ENCODE measurements around the gene SRRT. TPM values are rescaled to one million over a fixed set of nuclear protein-coding genes. Genes with fewer than 3 reads are reported as not detected.
A peak's percentile ranks its signal among the peaks of the same experiment; 100 is the strongest.
"Not testable (repeated sequence)": the region's sequence is repeated elsewhere in the genome, so short reads cannot be mapped to it uniquely, and the experiment has no call there.

SRRT gene
- total RNA-seq, 2 experiments from 2014 or later: 202 to 205 TPM

- ChIA-PET POLR2A (interaction anchor here (1.4 kb wide), 1 partner anchor 38 kb away, joined by 5 read pairs; the partner anchor contains the start of gene SRRT), CTCF (interaction anchor here (2.6 kb wide), 1 partner anchor 16 kb away, joined by 12 read pairs; the partner anchor contains the start of gene SLC12A9)
- H3K4me3 Mint-ChIP-seq: peak overlapping the region; percentile 69
- H3K27ac Mint-ChIP-seq: peak overlapping the region; percentile 42
- peaks cover 25% of the 10 kb centered on the region for H3K4me1 Mint-ChIP-seq
- no peaks in the 10 kb centered on the region for H3K9me3 Mint-ChIP-seq
- no peaks in the 10 kb centered on the region for H3K36me3 Mint-ChIP-seq (ENCODE audit: low read depth)
- H3K27me3 Mint-ChIP-seq: peaks cover 5% of the 10 kb centered on the region
- DNase-seq: peak; percentile 78
Measured at GRCh38 chr7:100837099-100837836, 37.6 kb upstream of the SRRT start.

- ChIA-PET POLR2A (no interaction called here), CTCF (interaction anchor here (0.7 kb wide), 1 partner anchor 235 kb away, joined by 3 read pairs; no protein-coding TSS in a partner anchor)
Measured at GRCh38 chr7:100839361-100839760, 35.5 kb upstream of the SRRT start.

GRCh38 chr7:100840470-100841100, 34.3 kb upstream of the SRRT start:
- POLR2A ChIA-PET: no interaction called here
- Mint-ChIP-seq H3K27me3 (peaks cover 4% of the 10 kb centered on the region), H3K36me3 (ENCODE audit: low read depth) (no peaks in the 10 kb centered on the region), H3K4me1 (peaks cover 24% of the 10 kb centered on the region), H3K27ac (no peak overlapping the region), H3K9me3 (no peaks in the 10 kb centered on the region), H3K4me3 (no peak overlapping the region)
- no peak for DNase-seq
- CTCF ChIA-PET: interaction anchor here (3.4 kb wide), 1 partner anchor 11 kb away, joined by 18 read pairs; the partner anchor contains the start of gene SLC12A9

More at GRCh38 chr7:100839361-100839760, 35.5 kb upstream of the SRRT start:
- H3K9me3 Mint-ChIP-seq: no peaks in the 10 kb centered on the region
- no peak overlapping the region for H3K4me3 Mint-ChIP-seq
- no peaks in the 10 kb centered on the region for H3K36me3 Mint-ChIP-seq (ENCODE audit: low read depth)
- no peak overlapping the region for H3K27ac Mint-ChIP-seq
- H3K27me3 Mint-ChIP-seq: peaks cover 4% of the 10 kb centered on the region
- no peak for DNase-seq
- H3K4me1 Mint-ChIP-seq: peaks cover 25% of the 10 kb centered on the region

GRCh38 chr7:100847360-100847759, 27.5 kb upstream of the SRRT start:
- Mint-ChIP-seq H3K4me1 (peaks cover 5% of the 10 kb centered on the region), H3K9me3 (no peaks in the 10 kb centered on the region)
- CTCF ChIA-PET: no interaction called here

GRCh38 chr7:100852048-100852872, 22.6 kb upstream of the SRRT start, which contains the start of gene SLC12A9:
TSS of gene SLC12A9 (plus strand) at chr7:100852713. CDS start at chr7:100854198, 1,485 bp downstream.
- Mint-ChIP-seq H3K27ac (peak within 1 kb of the TSS; percentile 49), H3K4me1 (peaks cover 20% of the 10 kb centered on the region), H3K9me3 (no peaks in the 10 kb centered on the region), H3K27me3 (no peaks in the 10 kb centered on the region), H3K36me3 (ENCODE audit: low read depth) (peaks cover 6% of the 10 kb centered on the region), H3K4me3 (peak within 1 kb of the TSS; percentile 93)
- peak; percentile 88 for DNase-seq
- ChIA-PET POLR2A (interaction anchor here (0.7 to 4.2 kb wide), 12 partner anchors 9 to 218 kb away, joined by 3 to 38 read pairs (median 6); partner anchors contain the start of genes POP7, SRRT and UFSP1), CTCF (interaction anchor here (0.5 to 6.9 kb wide), 29 partner anchors 10 to 424 kb away, joined by 3 to 141 read pairs (median 4); partner anchors contain the start of genes FBXO24, GIGYF1, LRCH4 and POP7)

More at GRCh38 chr7:100847360-100847759, 27.5 kb upstream of the SRRT start:
- Mint-ChIP-seq H3K36me3 (ENCODE audit: low read depth) (no peaks in the 10 kb centered on the region), H3K4me3 (no peak overlapping the region), H3K27ac (no peak overlapping the region), H3K27me3 (no peaks in the 10 kb centered on the region)
- no peak for DNase-seq
- POLR2A ChIA-PET: no interaction called here

- peak overlapping the region; percentile 93 for H3K4me3 Mint-ChIP-seq
- no peaks in the 10 kb centered on the region for H3K27me3 Mint-ChIP-seq
- H3K36me3 Mint-ChIP-seq (ENCODE audit: low read depth): peaks cover 9% of the 10 kb centered on the region
- no peaks in the 10 kb centered on the region for H3K9me3 Mint-ChIP-seq
- H3K27ac Mint-ChIP-seq: no peak overlapping the region
- CTCF ChIA-PET: interaction anchor here (1.2 to 6.9 kb wide), 4 partner anchors 18 to 1558 kb away, joined by 3 to 141 read pairs (median 52); partner anchors contain the start of gene POP7
- peaks cover 20% of the 10 kb centered on the region for H3K4me1 Mint-ChIP-seq
- POLR2A ChIA-PET: interaction anchor here (0.6 to 4.2 kb wide), 6 partner anchors 21 to 166 kb away, joined by 3 to 38 read pairs (median 4); partner anchors contain the start of genes MUC17, POP7, SRRT and UFSP1
- no peak for DNase-seq
Measured at GRCh38 chr7:100854146-100854895, 20.6 kb upstream of the SRRT start.

- ChIA-PET CTCF (interaction anchor here (6.0 kb wide), 1 partner anchor 54 kb away, joined by 141 read pairs; no protein-coding TSS in a partner anchor), POLR2A (interaction anchor here (1.0 to 4.2 kb wide), 2 partner anchors 20 to 149 kb away, joined by 3 to 38 read pairs; partner anchors contain the start of genes POP7 and SRRT)
- peaks cover 15% of the 10 kb centered on the region for H3K36me3 Mint-ChIP-seq (ENCODE audit: low read depth)
- H3K9me3 Mint-ChIP-seq, DNase-seq, H3K4me3 Mint-ChIP-seq, H3K27ac Mint-ChIP-seq, H3K27me3 Mint-ChIP-seq: not testable (repeated sequence)
- peaks cover 20% of the 10 kb centered on the region for H3K4me1 Mint-ChIP-seq
Measured at GRCh38 chr7:100854899-100855298, 20.0 kb upstream of the SRRT start.

GRCh38 chr7:100855515-100855914, 19.4 kb upstream of the SRRT start:
- Mint-ChIP-seq H3K27me3 (no peaks in the 10 kb centered on the region), H3K4me1 (peaks cover 20% of the 10 kb centered on the region), H3K4me3 (no peak overlapping the region), H3K36me3 (ENCODE audit: low read depth) (peaks cover 21% of the 10 kb centered on the region), H3K9me3 (no peaks in the 10 kb centered on the region), H3K27ac (no peak overlapping the region)
- no peak for DNase-seq
- ChIA-PET POLR2A (interaction anchor here (1.0 to 2.7 kb wide), 2 partner anchors 20 to 149 kb away, joined by 3 to 13 read pairs; partner anchors contain the start of genes POP7 and SRRT), CTCF (interaction anchor here (6.0 kb wide), 1 partner anchor 55 kb away, joined by 141 read pairs; no protein-coding TSS in a partner anchor)

GRCh38 chr7:100856871-100857282, 18.0 kb upstream of the SRRT start:
- peaks cover 17% of the 10 kb centered on the region for H3K4me1 Mint-ChIP-seq

GRCh38 chr7:100859856-100860255, 15.0 kb upstream of the SRRT start:
- Mint-ChIP-seq H3K9me3 (no peaks in the 10 kb centered on the region), H3K4me3 (no peak overlapping the region), H3K27ac (no peak overlapping the region)

More at GRCh38 chr7:100856871-100857282, 18.0 kb upstream of the SRRT start:
- peaks cover 28% of the 10 kb centered on the region for H3K36me3 Mint-ChIP-seq (ENCODE audit: low read depth)
- no peak overlapping the region for H3K27ac Mint-ChIP-seq
- POLR2A ChIA-PET: interaction anchor here (2.7 kb wide), 1 partner anchor 18 kb away, joined by 13 read pairs; the partner anchor contains the start of gene SRRT
- CTCF ChIA-PET: interaction anchor here (0.6 to 1.3 kb wide), 3 partner anchors 58 to 224 kb away, joined by 3 to 5 read pairs (median 4); no protein-coding TSS in a partner anchor
- no peaks in the 10 kb centered on the region for H3K9me3 Mint-ChIP-seq
- no peak for DNase-seq
- no peaks in the 10 kb centered on the region for H3K27me3 Mint-ChIP-seq
- no peak overlapping the region for H3K4me3 Mint-ChIP-seq

More at GRCh38 chr7:100859856-100860255, 15.0 kb upstream of the SRRT start:
- Mint-ChIP-seq H3K27me3 (no peaks in the 10 kb centered on the region), H3K4me1 (no peaks in the 10 kb centered on the region), H3K36me3 (ENCODE audit: low read depth) (peaks cover 44% of the 10 kb centered on the region)
- ChIA-PET POLR2A (no interaction called here), CTCF (no interaction called here)
- no peak for DNase-seq

Measured in activated CD4-positive, alpha-beta memory T cell treated with anti-CD3 and anti-CD28 coated beads, Interleukin-2, amount 10 ng/mL, durations not matched to agents 7 days and 5 days (primary cell).